NB4 (cell line): ENCODE measurements around the gene MROH7.

Experiments used
- CTCF ChIP-seq: IDR thresholded peaks from one replicate; pipeline ENCODE4 v1.5.1; 2012; ENCODE audit warnings: low read depth, low read length
- POLR2A ChIP-seq: IDR thresholded peaks from 2 replicates; pipeline ENCODE4 v1.6.1; 2011; ENCODE audit warnings: mild to moderate bottlenecking; ENCODE audit not compliant: insufficient read length; ENCODE audit errors: extremely low read depth

- no peak for TF ChIP-seq CTCF
- TF ChIP-seq POLR2A = no peak
Observed at GRCh38 chr1:54686155-54686554, 44.6 kb downstream of the MROH7 start.
